Liver (tissue), 9 donors: ENCODE data around the gene CTNNA2. TPM values are rescaled to one million over a fixed set of nuclear protein-coding genes. Genes with fewer than 3 reads are reported as not detected.

Source experiments
- DNase-seq: peaks from one replicate; pipeline ENCODE4 v3.0.0-alpha.2; 2017; ENCODE audit warnings: low spot score
- H3K27ac ChIP-seq, 2 donors: one replicate each; pipeline ENCODE4 v1.7.0; 2013; ENCODE audit warnings: inconsistent platforms in 2 of 2, low read length in 2 of 2, control low read depth in 1 of 2, low read depth in 1 of 2, mild to moderate bottlenecking in 1 of 2
- H3K27me3 ChIP-seq, 4 donors: one replicate each; pipeline versions ENCODE4 v1.6.1 to v1.7.0; 2013; ENCODE audit warnings: low read length in 3 of 4, inconsistent platforms in 1 of 4, mild to moderate bottlenecking in 1 of 4, moderate library complexity in 1 of 4; ENCODE audit not compliant: control insufficient read depth in 4 of 4, insufficient read depth in 4 of 4
- H3K36me3 ChIP-seq, 4 donors: one replicate each; pipeline versions ENCODE4 v1.6.1 to v1.7.0; 2013; ENCODE audit warnings: low read length in 3 of 4, mild to moderate bottlenecking in 3 of 4, low read depth in 1 of 4, moderate library complexity in 1 of 4; ENCODE audit not compliant: control insufficient read depth in 4 of 4, insufficient read depth in 3 of 4
- H3K4me1 ChIP-seq, 4 donors: one replicate each; pipeline versions ENCODE4 v1.6.1 to v1.7.0; 2013; ENCODE audit warnings: low read length in 3 of 4, mild to moderate bottlenecking in 3 of 4, moderate library complexity in 1 of 4; ENCODE audit not compliant: control insufficient read depth in 4 of 4, insufficient read depth in 4 of 4
- H3K4me3 ChIP-seq, 3 donors: one replicate each; pipeline versions ENCODE4 v1.6.1 to v1.7.0; 2013; ENCODE audit warnings: low read length in 3 of 3, control low read depth in 1 of 3, low read depth in 1 of 3, mild to moderate bottlenecking in 1 of 3
- H3K9ac ChIP-seq, 2 donors: one replicate each; pipeline ENCODE4 v1.7.0; 2013; ENCODE audit warnings: low read length in 2 of 2, mild to moderate bottlenecking in 2 of 2, moderate library complexity in 2 of 2, control low read depth in 1 of 2, low read depth in 1 of 2
- H3K9me3 ChIP-seq, 4 donors: one replicate each; pipeline versions ENCODE4 v1.6.1 to v1.7.0; 2013; ENCODE audit warnings: low read length in 3 of 4; ENCODE audit not compliant: control insufficient read depth in 4 of 4
- ATF3 ChIP-seq: IDR thresholded peaks from 2 replicates; pipeline ENCODE4 v1.6.1; 2016; ENCODE audit warnings: antibody characterized with exemption
- CTCF ChIP-seq: fragments of 150-350 bp; IDR thresholded peaks from 2 replicates; pipeline ENCODE4 v1.5.1; 2017; ENCODE audit warnings: improper control_type of control experiment, low read depth, low read length; ENCODE audit not compliant: missing input control
- EGR1 ChIP-seq, 2 donors: IDR thresholded peaks; 2 replicates each; pipeline ENCODE4 v1.6.1; 2016 to 2018; ENCODE audit warnings: antibody characterized with exemption in 2 of 2, low read depth in 2 of 2
- FOXA1 ChIP-seq: IDR thresholded peaks from 2 replicates; pipeline ENCODE4 v1.6.1; 2016; ENCODE audit warnings: antibody characterized with exemption
- FOXA2 ChIP-seq: IDR thresholded peaks from 2 replicates; pipeline ENCODE4 v1.6.1; 2016; ENCODE audit warnings: antibody characterized with exemption
- GABPA ChIP-seq, 2 donors: IDR thresholded peaks in 1 of 2; conservative IDR thresholded peaks in 1 of 2; 2 replicates each; pipeline ENCODE4 v1.6.1; 2016; ENCODE audit warnings: antibody characterized with exemption in 2 of 2, mild to moderate bottlenecking in 1 of 2, moderate library complexity in 1 of 2
- HNF4A ChIP-seq, 2 donors: conservative IDR thresholded peaks; 2 replicates each; pipeline ENCODE4 v1.6.1; 2016; ENCODE audit warnings: antibody characterized with exemption in 2 of 2, mild to moderate bottlenecking in 2 of 2
- HNF4G ChIP-seq: IDR thresholded peaks from 2 replicates; pipeline ENCODE4 v1.6.1; 2016; ENCODE audit warnings: antibody characterized with exemption
- JUND ChIP-seq, 2 donors: IDR thresholded peaks; 2 replicates each; pipeline ENCODE4 v1.6.1; 2016; ENCODE audit warnings: antibody characterized with exemption in 2 of 2
- MAX ChIP-seq: IDR thresholded peaks from 2 replicates; pipeline ENCODE4 v1.6.1; 2016; ENCODE audit warnings: antibody characterized with exemption
- NR2F2 ChIP-seq: IDR thresholded peaks from 2 replicates; pipeline ENCODE4 v1.6.1; 2016; ENCODE audit warnings: antibody characterized with exemption
- RAD21 ChIP-seq, 2 donors: IDR thresholded peaks; 2 replicates each; pipeline ENCODE4 v1.6.1; 2016; ENCODE audit warnings: antibody characterized with exemption in 2 of 2, mild to moderate bottlenecking in 2 of 2
- REST ChIP-seq: IDR thresholded peaks from 2 replicates; pipeline ENCODE4 v1.6.1; 2016; ENCODE audit warnings: antibody characterized with exemption, mild to moderate bottlenecking
- RXRA ChIP-seq, 2 donors: IDR thresholded peaks; 2 replicates each; pipeline ENCODE4 v1.6.1; 2017 to 2018; ENCODE audit warnings: antibody characterized with exemption in 2 of 2, mild to moderate bottlenecking in 1 of 2
- SP1 ChIP-seq: IDR thresholded peaks from 2 replicates; pipeline ENCODE4 v1.6.1; 2018; ENCODE audit warnings: antibody characterized with exemption, mild to moderate bottlenecking
- TAF1 ChIP-seq: conservative IDR thresholded peaks from 2 replicates; pipeline ENCODE4 v1.6.1; 2016; ENCODE audit warnings: antibody characterized with exemption, mild to moderate bottlenecking
- YY1 ChIP-seq: IDR thresholded peaks from 2 replicates; pipeline ENCODE4 v1.6.1; 2016; ENCODE audit warnings: antibody characterized with exemption, mild to moderate bottlenecking
- ZBTB33 ChIP-seq: IDR thresholded peaks from 2 replicates; pipeline ENCODE4 v1.6.1; 2016; ENCODE audit warnings: antibody characterized with exemption
- WGBS: extraction: QIAGEN DNeasy Blood & Tissue Kit; methylation state at CpG from one replicate; pipeline ENCODE4 v1.1.7; 2013; 5-methylcytosine and 5-hydroxymethylcytosine counted together
- polyA plus RNA-seq, 2 donors: library from polyadenylated mRNA; stranded (reverse) in 1 of 2; unstranded in 1 of 2; fragments of 200-250 nt in 1 of 2; fragments of >200 nt in 1 of 2; fragmentation: Nextera tagmentation in 1 of 2; extraction: Ambion mirVana in 1 of 2; gene quantifications; one replicate each; pipeline versions ENCODE4 v1.2.1 to v1.2.3, GENCODE V29; 2013 to 2015
- total RNA-seq, 2 donors: library from RNA; depleted of rRNA; stranded (reverse); fragments of >200 nt; gene quantifications; one replicate each; pipeline ENCODE4 v1.2.3, GENCODE V29; 2014
- donor health status: healthy.
- donor health status: healthy.
- donor health status: healthy.
- donor health status: healthy.
- donor health status: healthy.

Gene CTNNA2
- total and polyA plus RNA-seq, 4 donors = 0.05 TPM; not detected in 3

GRCh38 chr2:80547344-80547743, 1034.5 kb downstream of the CTNNA2 start:
- DNase-seq = no peak
- H3K4me3 ChIP-seq = no peak overlapping the region
- TF ChIP-seq JUND (IDR thresholded peaks at IDR 0.05) (no peak), RXRA (IDR thresholded peaks at IDR 0.05) (no peak), GABPA (IDR thresholded peaks at IDR 0.05 in 1 of 2, conservative IDR thresholded peaks at IDR 0.05 in 1 of 2) (no peak), HNF4A (conservative IDR thresholded peaks at IDR 0.05) (no peak), REST (no peak), HNF4G (no peak), EGR1 (IDR thresholded peaks at IDR 0.05; ENCODE audit: low read depth in 2 of 2) (no peak), RAD21 (IDR thresholded peaks at IDR 0.05) (no peak), MAX (no peak), NR2F2 (no peak), SP1 (no peak), FOXA1 (no peak), ZBTB33 (no peak), TAF1 (no peak), CTCF (no peak), FOXA2 (no peak), ATF3 (no peak), YY1 (no peak)
- no peaks in the 10 kb centered on the region for H3K36me3 ChIP-seq
- no peak overlapping the region for H3K9ac ChIP-seq
- no peaks in the 10 kb centered on the region for H3K4me1 ChIP-seq
- no peaks in the 10 kb centered on the region for H3K27me3 ChIP-seq
- H3K9me3 ChIP-seq = no peaks in the 10 kb centered on the region
- no peak overlapping the region for H3K27ac ChIP-seq

- H3K9ac ChIP-seq = no peak overlapping the region
- H3K36me3 ChIP-seq = no peaks in the 10 kb centered on the region
- H3K9me3 ChIP-seq = no peaks in the 10 kb centered on the region
- H3K27ac ChIP-seq = no peak overlapping the region
- H3K27me3 ChIP-seq = no peaks in the 10 kb centered on the region
- WGBS = 65% methylated on average over 5 of the region's 5 CpGs
- H3K4me1 ChIP-seq = no peaks in the 10 kb centered on the region
- no peak for TF ChIP-seq FOXA1
- TF ChIP-seq GABPA (IDR thresholded peaks at IDR 0.05 in 1 of 2, conservative IDR thresholded peaks at IDR 0.05 in 1 of 2) = no peak
- no peak for TF ChIP-seq NR2F2
- no peak for TF ChIP-seq RXRA (IDR thresholded peaks at IDR 0.05)
- TF ChIP-seq HNF4G = no peak
- TF ChIP-seq ZBTB33 = no peak
- DNase-seq = no peak
- no peak overlapping the region for H3K4me3 ChIP-seq
Observed at GRCh38 chr2:80548469-80548868, 1035.6 kb downstream of the CTNNA2 start.
